ENCODE results near the gene PIN4.

The PIN4 gene

GRCh38 chrX:72243472-72243871, 61.9 kb downstream of the PIN4 start:
- no peak for TF ChIP-seq CTCF (conservative IDR thresholded peaks at IDR 0.05; ENCODE audit: low read depth)
- no peak overlapping the region for H3K27ac ChIP-seq
- CTCF ChIA-PET = interaction anchor here (0.7 kb wide), 1 partner anchor 217 kb away, joined by 8 read pairs; no protein-coding TSS in a partner anchor
- POLR2A ChIA-PET (ENCODE audit: low non-redundant PET) = no interaction called here
- peak; percentile 21 for DNase-seq (ENCODE audit: low spot score)

- ChIA-PET CTCF (interaction anchor here (0.6 to 0.7 kb wide), 2 partner anchors 95 to 111 kb away, joined by 3 read pairs; no protein-coding TSS in a partner anchor), POLR2A (ENCODE audit: low non-redundant PET) (no interaction called here)
- TF ChIP-seq CTCF (conservative IDR thresholded peaks at IDR 0.05; ENCODE audit: low read depth) = peak; percentile 62
- H3K27ac ChIP-seq = no peak overlapping the region
- DNase-seq (ENCODE audit: low spot score) = peak; percentile 60
Observed at GRCh38 chrX:72245461-72246089, 64.0 kb downstream of the PIN4 start.

- H3K27ac ChIP-seq = no peak overlapping the region
- CTCF ChIA-PET = no interaction called here
- TF ChIP-seq CTCF (conservative IDR thresholded peaks at IDR 0.05; ENCODE audit: low read depth) = no peak
- POLR2A ChIA-PET (ENCODE audit: low non-redundant PET) = no interaction called here
- no peak for DNase-seq (ENCODE audit: low spot score)
Observed at GRCh38 chrX:72247206-72247942, 65.8 kb downstream of the PIN4 start.
